B cell (primary cell): ENCODE results near the gene PTPN6. TPM values are rescaled to one million over a fixed set of nuclear protein-coding genes. Genes with fewer than 3 reads are reported as not detected.
A peak's percentile ranks its signal among the peaks of the same experiment; 100 is the strongest.

Source experiments
- ATAC-seq: fragments of 200-7000 bp; cut with Tn5 transposase; one replicate; pipeline ENCODE4 v1.10.0; 2021; ENCODE audit warnings: low read depth, mild to moderate bottlenecking, moderate number of reproducible peaks, moderate library complexity
- CTCF ChIA-PET: fragments of 350-600 bp; sonication (Branson Sonifier 250); formaldehyde crosslinking; loops from one replicate; lab custom pipeline; 2021; ENCODE audit warnings: antibody characterized with exemption, inconsistent platforms; lab: Charles Lee
- POLR2A ChIA-PET: fragments of 350-600 bp; sonication (Branson Sonifier 250); formaldehyde crosslinking; loops from one replicate; lab custom pipeline; 2021; ENCODE audit warnings: antibody characterized with exemption; lab: Charles Lee
- DNase-seq: peaks from one replicate; pipeline ENCODE4 v3.0.0; 2013
- H2AFZ ChIP-seq: 2 replicates; pipeline ENCODE4 v1.6.1; 2012; ENCODE audit warnings: mild to moderate bottlenecking, low read depth, low read length; ENCODE audit not compliant: insufficient read depth, poor library complexity, severe bottlenecking
- H3K27ac ChIP-seq, 2 donors: 1 replicate in 1 of 2; 2 replicates in 1 of 2; pipeline ENCODE4 v1.5.1; 2012 to 2013; ENCODE audit warnings: low read length in 2 of 2, mild to moderate bottlenecking in 2 of 2, moderate library complexity in 1 of 2
- H3K27me3 ChIP-seq, 4 experiments: fragments of 200-600 bp in 1 of 4; sonication (generic) in 1 of 4; replicated peaks in 1 of 4; 1 replicate in 2 of 4; 2 replicates in 2 of 4; pipeline versions ENCODE4 v1.6.1 to v1.7.0; 2013 to 2016; ENCODE audit warnings: low read length in 3 of 4, mild to moderate bottlenecking in 2 of 4, mixed read lengths in 1 of 4, moderate library complexity in 1 of 4; ENCODE audit not compliant: insufficient read depth in 4 of 4, control insufficient read depth in 3 of 4; ENCODE audit errors: control extremely low read depth in 1 of 4
- H3K36me3 ChIP-seq, 2 experiments: replicated peaks in 1 of 2; 1 replicate in 1 of 2; 2 replicates in 1 of 2; pipeline versions ENCODE4 v1.6.1 to v1.7.1; 2013; ENCODE audit warnings: low read length in 1 of 2; ENCODE audit not compliant: insufficient read depth in 2 of 2, control insufficient read depth in 1 of 2; ENCODE audit errors: control extremely low read depth in 1 of 2, extremely low read depth in 1 of 2
- H3K4me1 ChIP-seq, 2 donors: fragments of 200-600 bp in 1 of 2; sonication (generic) in 1 of 2; 1 replicate in 1 of 2; 2 replicates in 1 of 2; pipeline versions ENCODE4 v1.5.1 to v1.6.1; 2013 to 2017; ENCODE audit warnings: low read length in 2 of 2; ENCODE audit not compliant: control insufficient read depth in 2 of 2, insufficient read depth in 2 of 2
- H3K4me2 ChIP-seq: replicated peaks from 2 replicates; pipeline ENCODE3; 2012; ENCODE audit warnings: mild to moderate bottlenecking, low read depth, low read length; ENCODE audit not compliant: poor library complexity, severe bottlenecking
- H3K4me3 ChIP-seq, 5 experiments: fragments of 200-600 bp in 1 of 5; sonication (generic) in 1 of 5; 1 replicate in 3 of 5; 2 replicates in 2 of 5; pipeline versions ENCODE4 v1.5.1 to v1.7.0; 2011 to 2016; ENCODE audit warnings: low read length in 4 of 5, mild to moderate bottlenecking in 4 of 5, low read depth in 2 of 5, control low read depth in 1 of 5, moderate library complexity in 1 of 5; ENCODE audit not compliant: insufficient read depth in 1 of 5; ENCODE audit errors: control extremely low read depth in 1 of 5, extremely low read depth in 1 of 5
- H3K79me2 ChIP-seq: fragments of 200-600 bp; sonication (generic); one replicate; pipeline ENCODE4 v1.6.0; 2016; ENCODE audit warnings: low read length; ENCODE audit not compliant: control insufficient read depth, insufficient read depth
- H3K9ac ChIP-seq: fragments of 200-600 bp; sonication (generic); 2 replicates; pipeline ENCODE4 v1.6.1; 2017; ENCODE audit warnings: mild to moderate bottlenecking, low read length, moderate library complexity
- H3K9me3 ChIP-seq, 3 donors: one replicate each; pipeline versions ENCODE4 v1.6.1 to v1.7.1; 2013; ENCODE audit warnings: low read length in 2 of 3; ENCODE audit not compliant: control insufficient read depth in 2 of 3, insufficient read depth in 1 of 3; ENCODE audit errors: control extremely low read depth in 1 of 3
- H4K20me1 ChIP-seq: 2 replicates; pipeline ENCODE4 v1.6.0; 2012; ENCODE audit warnings: mild to moderate bottlenecking, low read length; ENCODE audit not compliant: insufficient read depth, control insufficient read depth, poor library complexity, severe bottlenecking
- H3K27ac Mint-ChIP-seq: one replicate; pipeline ENCODE4 v1.8.0; 2021; ENCODE audit warnings: mixed read lengths
- H3K27me3 Mint-ChIP-seq: one replicate; pipeline ENCODE4 v1.8.0; 2021; ENCODE audit warnings: mixed read lengths
- H3K4me1 Mint-ChIP-seq: one replicate; pipeline ENCODE4 v1.8.0; 2021; ENCODE audit warnings: mixed read lengths
- H3K4me3 Mint-ChIP-seq: one replicate; pipeline ENCODE4 v1.8.0; 2021; ENCODE audit warnings: mixed read lengths
- H3K9me3 Mint-ChIP-seq: one replicate; pipeline ENCODE4 v1.8.0; 2022; ENCODE audit warnings: mixed read lengths; ENCODE audit not compliant: insufficient read depth
- EZH2 ChIP-seq: IDR thresholded peaks from 2 replicates; pipeline ENCODE4 v1.6.1; 2012; ENCODE audit warnings: borderline replicate concordance, low read depth, mild to moderate bottlenecking, moderate library complexity, low read length; ENCODE audit not compliant: insufficient read depth, poor library complexity, severe bottlenecking
- WGBS: methylation state at CpG from one replicate; pipeline ENCODE4 v1.1.5; 2013; ENCODE audit warnings: missing lambda C conversion rate; ENCODE audit not compliant: insufficient coverage; 5-methylcytosine and 5-hydroxymethylcytosine counted together
- intact Hi-C: fragments of 100-400 bp; cut with micrococcal nuclease; formaldehyde crosslinking; loops from one replicate; pipeline ENCODE4 v1.10.0; 2022
- polyA plus RNA-seq: library from polyadenylated mRNA; depleted of rRNA; stranded (reverse); fragments of >200 nt; gene quantifications from 2 replicates; pipeline ENCODE4 v1.2.3, GENCODE V29; 2012
- total RNA-seq, 2 donors: library from RNA; stranded (reverse); fragments of 120-200 nt in 1 of 2; gene quantifications; 1 replicate in 1 of 2; 2 replicates in 1 of 2; pipeline versions ENCODE4 v1.2.3 to v1.2.4, GENCODE V29; 2013 to 2022
- TF ChIP-seq, protein P1 (sequence below): fragments of 200-600 bp; IDR thresholded peaks from one replicate; pipeline ENCODE4 v1.8.0; 2022; ENCODE audit warnings: antibody characterized with exemption, mild to moderate bottlenecking

Gene PTPN6
- total and polyA plus RNA-seq, 2 donors (not counting 1 experiment from before 2014, with no cell fraction given) = 312 to 874 TPM

DNA sequence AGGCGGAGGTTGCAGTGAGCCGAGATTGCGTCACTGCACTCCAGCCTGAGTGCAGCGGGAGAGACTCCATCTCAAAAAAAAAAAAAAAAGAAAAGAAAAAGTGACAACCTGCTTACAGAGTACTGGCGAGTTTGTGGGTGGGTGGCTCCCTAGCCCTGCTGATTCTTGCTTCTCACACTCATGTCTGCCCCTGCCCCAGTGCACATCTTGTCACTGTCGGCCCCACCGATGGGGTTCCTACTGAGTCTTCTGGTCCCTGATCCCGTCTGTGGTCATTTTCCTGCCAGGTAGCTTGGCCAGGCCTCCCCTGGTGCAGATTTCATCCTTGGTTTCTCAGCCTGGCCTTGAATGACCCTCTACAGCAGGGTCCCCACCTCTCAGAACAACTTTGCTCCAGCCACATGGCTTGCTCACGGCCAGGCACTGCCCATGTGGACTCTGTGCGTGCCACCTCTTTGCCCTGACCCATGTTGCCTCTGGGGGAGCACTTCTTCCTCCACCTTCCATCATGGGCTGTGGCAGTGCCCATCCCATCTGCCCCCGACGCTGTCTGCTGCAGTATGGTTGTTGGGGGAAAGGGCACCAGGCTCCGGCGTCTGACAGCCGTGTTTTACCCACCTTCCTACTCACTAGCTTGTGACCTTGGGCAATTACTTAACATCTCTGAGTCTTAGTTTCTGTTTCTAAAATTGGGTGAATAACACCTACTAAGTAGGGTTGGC lies 2.1 kb upstream of the PTPN6 start:
- H3K79me2 ChIP-seq = peaks cover 54% of the 10 kb centered on the region
- peaks cover 66 to 76% of the 10 kb centered on the region in 2 donors for H3K4me1 ChIP-seq
- peak overlapping the region; percentile 38 for H3K9ac ChIP-seq
- ChIA-PET CTCF (interaction anchor here (0.7 to 16.6 kb wide), 9 partner anchors 9 to 144 kb away, joined by 3 to 944 read pairs (median 5); partner anchors contain the start of gene SPSB2), POLR2A (interaction anchor here (0.7 to 18.5 kb wide), 6 partner anchors 5 to 260 kb away, joined by 3 to 662 read pairs (median 6); partner anchors contain the start of genes C12orf57, PTPN6, RNU7-1 and ZNF384)
- DNase-seq (peak; percentile 64), ATAC-seq (peak; percentile 0)
- peak overlapping the region in 4 of 5 experiments; percentile 1 to 41 (median 9) for H3K4me3 ChIP-seq
- H3K27me3 Mint-ChIP-seq = no peaks in the 10 kb centered on the region
- peak overlapping the region; percentile 62 for H3K4me2 ChIP-seq
- H3K4me3 Mint-ChIP-seq = peak overlapping the region; percentile 57
- peak overlapping the region; percentile 84 to 99 for H3K27ac ChIP-seq
- H3K27me3 ChIP-seq = no peaks in the 10 kb centered on the region
- no peaks in the 10 kb centered on the region for H3K9me3 Mint-ChIP-seq
- H2AFZ ChIP-seq = peak overlapping the region; percentile 67
- intact Hi-C loops = loop anchor here (10.0 kb wide), 1 partner anchor 314 kb away; the partner anchor contains the start of gene LPAR5
- peak overlapping the region; percentile 84 for H3K27ac Mint-ChIP-seq
- peaks cover 85% of the 10 kb centered on the region for H3K4me1 Mint-ChIP-seq
- TF ChIP-seq, protein P1, sequence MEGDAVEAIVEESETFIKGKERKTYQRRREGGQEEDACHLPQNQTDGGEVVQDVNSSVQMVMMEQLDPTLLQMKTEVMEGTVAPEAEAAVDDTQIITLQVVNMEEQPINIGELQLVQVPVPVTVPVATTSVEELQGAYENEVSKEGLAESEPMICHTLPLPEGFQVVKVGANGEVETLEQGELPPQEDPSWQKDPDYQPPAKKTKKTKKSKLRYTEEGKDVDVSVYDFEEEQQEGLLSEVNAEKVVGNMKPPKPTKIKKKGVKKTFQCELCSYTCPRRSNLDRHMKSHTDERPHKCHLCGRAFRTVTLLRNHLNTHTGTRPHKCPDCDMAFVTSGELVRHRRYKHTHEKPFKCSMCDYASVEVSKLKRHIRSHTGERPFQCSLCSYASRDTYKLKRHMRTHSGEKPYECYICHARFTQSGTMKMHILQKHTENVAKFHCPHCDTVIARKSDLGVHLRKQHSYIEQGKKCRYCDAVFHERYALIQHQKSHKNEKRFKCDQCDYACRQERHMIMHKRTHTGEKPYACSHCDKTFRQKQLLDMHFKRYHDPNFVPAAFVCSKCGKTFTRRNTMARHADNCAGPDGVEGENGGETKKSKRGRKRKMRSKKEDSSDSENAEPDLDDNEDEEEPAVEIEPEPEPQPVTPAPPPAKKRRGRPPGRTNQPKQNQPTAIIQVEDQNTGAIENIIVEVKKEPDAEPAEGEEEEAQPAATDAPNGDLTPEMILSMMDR = peak; percentile 39
- TF ChIP-seq EZH2 = no peak
- no peaks in the 10 kb centered on the region for H3K9me3 ChIP-seq
- WGBS = 87% methylated on average over 6 of the region's 15 CpGs
- peaks cover 30% of the 10 kb centered on the region for H4K20me1 ChIP-seq
- peaks cover 0 to 29% of the 10 kb centered on the region in 2 experiments for H3K36me3 ChIP-seq
